GM19324 (cell line): ENCODE results near the gene FIGLA.

Source experiments
- ATAC-seq: cut with Tn5 transposase; IDR thresholded peaks from one replicate; pipeline ENCODE4 v1.9.1; 2021; ENCODE audit warnings: mild to moderate bottlenecking, moderate library complexity; ENCODE audit not compliant: unreplicated experiment, low FRiP score

The FIGLA gene, protein sequence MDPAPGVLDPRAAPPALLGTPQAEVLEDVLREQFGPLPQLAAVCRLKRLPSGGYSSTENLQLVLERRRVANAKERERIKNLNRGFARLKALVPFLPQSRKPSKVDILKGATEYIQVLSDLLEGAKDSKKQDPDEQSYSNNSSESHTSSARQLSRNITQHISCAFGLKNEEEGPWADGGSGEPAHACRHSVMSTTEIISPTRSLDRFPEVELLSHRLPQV

DNA sequence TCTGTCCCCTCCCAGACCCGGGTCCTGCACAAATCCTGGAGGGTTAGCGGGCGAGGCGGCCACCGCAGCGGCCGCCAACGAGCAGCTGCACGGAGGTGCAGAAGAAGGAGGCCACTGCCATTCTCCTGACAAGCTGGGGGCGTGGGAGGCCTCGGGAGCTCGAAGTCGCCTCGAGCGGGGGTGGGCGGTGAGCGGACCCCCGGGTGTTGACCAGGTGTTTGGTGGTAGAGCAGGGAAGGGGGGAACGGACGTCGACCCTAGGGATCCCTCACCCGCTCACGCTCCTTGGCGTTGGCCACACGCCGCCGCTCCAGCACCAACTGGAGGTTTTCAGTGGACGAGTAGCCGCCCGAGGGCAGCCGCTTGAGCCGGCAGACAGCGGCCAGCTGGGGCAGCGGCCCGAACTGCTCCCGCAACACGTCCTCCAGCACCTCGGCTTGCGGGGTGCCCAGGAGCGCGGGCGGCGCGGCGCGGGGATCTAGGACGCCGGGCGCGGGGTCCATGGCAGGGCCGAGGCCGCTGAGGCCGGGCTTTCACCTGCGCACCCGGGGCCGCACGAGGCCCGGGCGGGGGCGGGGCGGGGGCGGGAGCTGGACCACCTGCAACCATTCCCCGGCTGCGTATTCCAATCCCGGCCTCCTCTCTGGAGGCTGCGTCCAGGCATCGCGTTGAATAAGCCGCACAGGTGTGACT lies at the start of gene FIGLA:
FIGLA (minus strand) TSS at position 508 of the 693 bp plus-strand sequence; CDS start at position 503, 5 bp downstream.
- no peak for ATAC-seq

DNA sequence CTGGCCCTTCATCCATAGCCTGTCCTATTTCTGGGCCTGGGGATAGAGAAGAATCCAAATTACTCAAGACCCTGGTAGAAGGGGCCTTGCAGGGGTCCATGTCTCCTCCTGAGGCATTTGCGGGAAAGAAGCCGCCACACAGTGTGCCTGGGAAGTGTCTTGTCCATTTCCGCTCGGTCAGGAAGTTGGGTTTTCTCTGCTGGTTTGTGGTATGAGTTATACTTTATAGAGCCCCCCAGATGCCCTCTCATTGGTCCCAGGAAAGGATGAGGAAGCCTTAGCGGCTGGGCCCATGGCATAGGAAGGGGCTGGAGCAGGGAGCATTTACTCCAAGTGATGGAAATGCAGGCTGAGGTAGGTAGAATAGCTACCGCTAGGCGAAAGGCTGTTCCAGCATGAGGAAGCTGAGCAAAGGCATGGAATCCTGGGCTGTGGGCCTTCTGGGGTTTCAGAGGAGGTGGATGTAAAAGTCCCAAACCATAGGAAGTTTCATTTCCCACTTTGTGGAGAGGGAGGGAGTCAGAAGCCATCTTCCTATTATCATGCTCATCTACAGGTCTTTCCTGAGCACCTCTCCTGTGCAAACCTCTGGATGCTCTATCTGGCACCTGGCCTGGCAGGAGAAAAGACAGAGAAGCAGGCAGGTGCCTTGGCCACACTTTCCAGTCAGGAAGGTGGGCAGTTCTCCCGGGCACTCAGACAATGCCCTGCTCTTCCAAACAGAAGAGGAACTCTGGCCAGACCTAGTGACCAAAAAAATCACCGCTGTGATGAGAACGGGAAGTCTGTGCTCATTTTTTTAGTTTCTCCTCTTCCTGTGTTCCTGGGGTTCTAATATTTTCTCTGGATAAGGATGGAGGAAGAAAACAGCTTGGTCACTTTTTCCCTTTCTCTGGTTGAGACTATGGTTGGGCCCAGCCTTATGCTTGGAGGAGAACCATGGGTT lies 47.8 kb upstream of the FIGLA start:
- no peak for ATAC-seq

DNA sequence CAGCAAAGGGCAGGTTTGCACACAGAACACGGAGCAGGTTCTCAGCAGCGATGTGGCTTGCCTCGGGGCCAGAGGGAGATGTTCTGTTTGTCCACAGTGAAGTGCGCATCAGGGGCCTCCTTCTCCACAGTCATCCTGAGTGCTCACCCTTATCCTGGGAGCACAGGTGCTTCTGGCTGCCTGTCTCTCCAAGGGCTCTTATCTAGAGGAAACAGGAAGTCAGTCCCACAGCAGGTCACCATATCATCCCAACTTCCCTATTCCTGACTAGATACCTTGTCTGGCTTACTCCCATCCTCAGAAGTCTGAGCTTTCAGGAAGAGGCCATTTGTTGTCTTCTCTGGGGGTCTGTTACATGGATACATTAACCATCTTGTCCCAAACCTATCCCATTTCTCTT lies 45.2 kb upstream of the FIGLA start, which contains the start of gene CD207:
CD207 (minus strand) TSS at position 174 of the 400 bp plus-strand sequence; CDS start at position 134, 40 bp downstream.
- no peak for ATAC-seq

DNA sequence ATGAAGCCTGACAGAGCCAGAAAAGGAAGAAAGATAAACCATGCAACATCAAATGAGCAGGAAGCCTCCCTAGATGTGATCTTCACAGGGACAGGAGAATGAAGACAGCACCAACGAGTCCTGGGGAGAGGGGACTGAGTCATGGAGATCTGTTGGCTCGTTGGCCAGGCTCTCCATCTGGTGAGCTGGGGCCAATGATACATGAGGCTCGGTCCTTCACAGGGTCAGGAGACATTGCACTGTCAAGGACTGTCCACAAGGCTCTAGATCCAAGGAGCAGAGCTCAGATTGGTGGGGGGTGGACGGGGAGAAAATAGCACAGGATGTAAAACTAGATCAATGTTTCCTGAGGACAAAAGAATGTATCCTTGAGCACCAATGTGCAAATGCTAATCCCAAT lies 44.4 kb upstream of the FIGLA start:
- no peak for ATAC-seq

DNA sequence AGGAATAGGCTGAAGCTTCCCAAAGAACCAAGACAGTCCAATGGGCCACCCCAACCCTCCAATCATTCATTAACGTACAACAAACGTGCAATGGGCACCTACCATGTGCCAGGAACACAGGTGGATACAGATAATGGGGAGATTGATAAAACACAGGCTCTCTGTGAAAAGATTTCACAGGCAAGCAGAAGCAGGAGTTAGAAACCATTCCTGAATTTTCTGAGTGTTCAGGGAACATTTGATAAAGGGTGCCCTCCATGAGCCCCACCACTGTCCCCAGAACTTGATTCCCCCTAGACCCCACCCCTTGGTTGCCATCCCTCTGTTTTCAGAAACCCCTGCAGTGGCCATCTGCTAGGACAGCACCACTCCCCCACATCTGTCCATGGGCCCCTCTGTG lies 43.7 kb upstream of the FIGLA start:
- no peak for ATAC-seq

DNA sequence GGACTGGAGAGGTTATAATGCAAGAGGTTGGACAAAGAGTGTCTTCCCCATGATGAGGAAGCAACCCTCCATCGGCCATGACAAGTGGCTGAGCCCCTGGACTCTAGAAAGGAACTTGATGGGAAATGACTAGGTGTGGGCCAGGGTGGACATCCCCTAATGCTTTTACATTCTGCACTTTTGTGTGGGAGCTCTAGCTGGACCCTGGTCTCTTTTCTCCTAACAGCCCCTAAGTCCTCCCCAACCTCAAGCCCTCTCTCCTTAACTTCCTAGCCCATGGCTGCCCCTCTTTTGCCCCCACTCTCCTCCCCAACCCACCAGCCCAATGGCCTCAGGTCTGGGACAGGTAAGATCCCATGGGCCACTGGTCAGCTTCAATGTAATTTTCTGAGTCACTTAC lies 42.8 kb upstream of the FIGLA start:
- ATAC-seq = no peak

DNA sequence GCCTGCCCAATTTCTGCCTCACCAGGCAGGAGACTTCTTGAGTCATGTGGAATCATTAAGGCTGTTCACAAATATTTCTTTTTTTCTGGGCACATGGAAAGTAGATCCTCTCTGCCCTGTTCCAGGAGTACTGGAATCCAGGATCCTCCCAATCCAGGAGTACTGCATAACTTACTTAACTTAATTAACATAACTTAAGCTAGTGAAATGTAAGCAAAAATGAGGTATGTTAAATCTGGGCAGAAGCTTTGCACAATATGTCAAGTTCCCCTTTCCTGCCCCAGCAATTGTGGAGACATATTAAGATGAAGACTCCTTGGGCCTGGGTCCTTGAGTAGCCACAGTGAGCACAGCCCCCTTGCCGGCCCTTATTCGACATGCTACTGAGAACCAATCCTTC lies 41.9 kb upstream of the FIGLA start:
- no peak for ATAC-seq

DNA sequence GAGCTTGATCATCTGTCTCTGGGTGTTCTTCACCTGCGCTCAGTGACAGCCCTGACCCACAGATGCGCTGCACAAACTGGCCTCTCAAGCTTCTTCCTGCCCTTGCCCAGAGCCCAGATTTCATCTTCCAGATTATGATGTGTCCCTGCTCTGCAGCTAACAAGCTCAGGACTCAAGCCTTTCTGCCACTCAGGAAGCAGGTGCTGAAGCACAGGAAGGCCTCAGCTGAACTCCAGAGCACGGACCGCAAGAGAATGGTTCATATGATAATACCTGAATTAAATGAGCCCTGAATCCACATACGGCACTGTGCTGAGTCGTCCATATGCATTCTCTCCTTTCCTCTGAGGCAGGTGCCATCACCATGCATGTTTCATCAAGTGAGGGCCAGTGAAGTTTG lies 41.4 kb upstream of the FIGLA start:
- no peak for ATAC-seq

DNA sequence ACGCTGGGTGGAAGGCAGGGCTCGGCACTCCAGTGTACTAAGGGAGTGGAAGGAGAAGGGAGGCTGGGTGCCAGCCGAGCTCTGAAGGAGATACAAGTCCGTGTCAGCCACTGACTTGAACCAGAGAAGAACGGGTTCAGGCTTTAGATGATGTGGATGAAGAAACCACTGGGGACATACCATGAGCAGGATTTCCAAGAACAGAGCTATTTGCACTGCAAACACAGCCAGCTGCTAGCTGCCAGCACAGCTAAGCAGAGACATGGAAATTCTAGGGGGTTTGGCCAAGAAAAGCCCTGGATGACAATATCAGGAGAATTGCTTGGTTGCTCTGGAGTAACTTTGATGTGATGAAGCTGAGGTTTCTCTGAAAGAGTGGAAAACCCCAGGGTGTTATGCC lies 39.9 kb upstream of the FIGLA start:
- ATAC-seq = no peak

DNA sequence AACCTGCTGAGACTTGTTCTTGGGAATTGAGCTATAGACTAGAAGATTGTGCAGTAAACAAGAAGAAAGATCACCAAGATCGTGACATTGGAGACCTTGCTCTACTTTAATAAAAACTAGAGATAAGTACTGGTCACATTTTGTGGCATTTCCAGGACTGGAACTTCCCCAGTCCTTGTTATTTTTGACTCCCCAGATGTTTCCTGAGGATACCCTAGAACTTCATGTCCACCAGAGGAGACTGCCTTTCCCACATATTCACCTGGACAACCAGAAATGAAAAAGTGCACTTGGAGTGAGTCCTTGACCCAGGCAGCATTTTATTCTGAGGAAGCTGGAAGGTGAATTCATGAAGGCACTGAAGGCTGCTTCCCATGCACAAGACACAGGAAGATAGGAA lies 39.5 kb upstream of the FIGLA start:
- no peak for ATAC-seq

DNA sequence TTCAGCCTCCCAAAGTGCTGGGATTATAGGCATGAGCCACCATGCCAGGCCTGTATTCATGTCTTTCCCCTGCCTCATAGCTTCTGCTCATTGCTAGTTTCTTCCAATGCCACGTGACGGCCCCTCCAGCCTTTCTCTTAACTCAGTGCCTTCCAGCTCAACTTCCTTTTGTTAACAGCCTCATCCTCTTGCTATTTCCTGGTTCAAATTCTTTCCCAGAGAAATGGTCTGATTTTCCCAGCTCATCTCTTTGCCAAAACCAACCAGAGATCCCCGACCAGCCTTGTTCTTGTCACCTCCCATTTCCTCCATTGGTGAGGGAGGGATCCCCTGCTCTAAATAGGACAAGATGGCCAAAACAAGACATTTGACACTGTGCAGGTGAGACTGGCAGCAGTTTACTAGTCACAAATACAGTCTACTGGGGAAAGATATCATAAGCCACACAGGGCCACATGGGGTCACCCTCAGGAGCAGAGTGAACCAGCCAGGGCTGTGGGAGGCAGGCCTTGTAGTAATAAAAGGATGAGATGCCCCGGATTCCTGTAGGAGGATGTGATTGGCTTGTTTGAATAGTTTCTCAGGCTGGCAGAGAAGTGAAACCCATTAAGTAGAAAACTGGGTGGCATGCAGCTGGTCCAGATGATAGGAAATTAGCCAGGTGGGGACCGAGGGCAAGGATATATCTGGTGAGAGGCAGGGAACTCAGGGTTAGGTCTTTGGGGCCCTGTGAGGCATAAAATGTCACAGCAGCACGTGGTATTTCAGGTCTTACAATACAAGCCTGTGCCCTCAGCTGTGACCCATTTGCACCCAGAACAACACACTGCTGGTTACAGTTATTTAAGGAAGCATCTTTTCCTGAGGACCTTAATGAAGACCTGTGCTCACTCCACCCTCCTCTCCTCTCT lies 38.7 kb upstream of the FIGLA start:
- no peak for ATAC-seq

DNA sequence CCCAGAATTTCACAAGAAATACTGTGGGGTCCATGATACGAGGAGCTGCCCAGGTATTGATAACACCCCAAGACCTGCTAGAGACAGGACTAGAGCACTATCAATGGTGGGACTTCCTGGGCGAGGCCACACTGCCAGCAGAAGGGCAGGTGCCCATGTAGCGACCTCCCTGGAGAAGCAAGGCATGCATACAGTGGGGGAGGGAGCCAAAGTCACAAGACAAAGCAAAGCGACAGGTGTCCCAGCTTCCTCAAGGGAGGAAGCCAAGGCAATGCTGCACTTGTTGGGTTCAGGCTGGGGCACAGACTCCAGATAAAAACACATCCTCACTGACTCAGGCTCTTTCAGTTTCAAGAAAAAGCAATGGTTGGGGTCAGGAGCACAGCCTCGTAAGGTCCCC lies 37.7 kb upstream of the FIGLA start:
- ATAC-seq = no peak

DNA sequence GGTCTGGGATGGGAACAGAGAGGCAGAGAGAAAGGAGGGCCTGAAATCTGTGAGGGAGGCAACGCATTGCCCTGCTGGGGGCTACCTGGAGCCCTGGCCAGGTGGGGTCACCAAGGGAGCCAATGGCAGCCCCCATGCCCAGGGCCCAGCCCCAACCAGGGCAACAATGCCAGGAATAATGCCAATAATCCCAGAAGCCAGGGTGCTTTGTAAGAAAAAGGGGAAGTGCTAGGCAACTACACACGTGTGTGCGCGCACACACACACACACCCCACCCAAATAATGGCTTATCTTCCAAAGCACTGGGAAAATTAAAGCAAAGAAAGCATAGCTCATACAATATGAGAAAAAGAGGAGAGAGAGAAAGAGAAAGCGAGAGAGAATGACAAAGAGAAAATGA lies 36.9 kb upstream of the FIGLA start:
- no peak for ATAC-seq

DNA sequence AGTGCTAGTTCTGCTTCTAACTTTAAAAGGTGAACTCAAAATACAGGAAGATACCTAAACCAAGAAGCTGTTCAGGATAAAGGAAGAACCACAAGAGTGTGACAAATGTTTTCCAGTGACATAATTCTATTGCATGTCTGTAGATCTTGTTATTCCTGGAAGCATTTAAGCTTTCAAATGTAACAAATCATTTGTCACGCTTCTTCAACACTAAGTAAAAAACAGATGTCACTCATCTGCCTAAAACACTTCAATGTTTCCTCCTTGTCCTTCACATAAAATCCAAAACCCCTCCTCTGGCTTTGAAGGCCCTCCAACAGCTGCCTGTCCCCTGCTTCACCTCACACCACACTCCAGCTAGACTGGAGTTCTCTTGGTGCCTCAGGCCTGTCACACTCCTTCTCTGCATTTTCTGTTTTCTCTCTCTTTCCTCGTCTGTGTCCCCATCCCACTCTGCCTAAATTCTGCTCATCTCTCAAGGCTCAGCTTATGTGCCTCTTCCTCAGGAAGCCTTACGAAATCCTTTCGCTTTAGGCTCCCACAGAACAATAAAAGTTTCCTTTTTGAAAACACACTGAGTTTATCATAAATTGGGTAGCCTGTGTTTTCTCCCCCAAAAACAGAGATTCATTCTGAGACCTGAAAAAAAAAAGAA lies 36.4 kb upstream of the FIGLA start:
- no peak for ATAC-seq

DNA sequence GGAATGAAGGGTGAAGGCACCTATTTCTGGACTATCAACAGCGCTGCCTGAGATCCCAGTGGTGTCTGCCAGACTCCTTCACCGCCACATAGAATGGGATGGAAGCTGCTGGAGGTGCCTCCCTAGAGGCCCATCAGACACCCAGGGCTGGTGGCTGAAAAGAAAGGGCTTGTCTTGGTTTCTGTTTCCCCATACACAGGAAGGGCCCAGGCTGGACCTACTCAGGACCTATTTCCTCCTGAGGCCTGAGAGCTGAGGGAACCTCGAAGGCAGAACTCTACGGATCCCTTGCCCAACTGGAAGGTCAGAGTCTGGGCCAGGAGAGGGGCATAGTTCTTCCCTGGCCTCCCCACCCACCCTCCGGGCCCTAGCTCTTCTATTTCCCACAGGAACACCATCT lies 32.8 kb upstream of the FIGLA start:
- no peak for ATAC-seq

DNA sequence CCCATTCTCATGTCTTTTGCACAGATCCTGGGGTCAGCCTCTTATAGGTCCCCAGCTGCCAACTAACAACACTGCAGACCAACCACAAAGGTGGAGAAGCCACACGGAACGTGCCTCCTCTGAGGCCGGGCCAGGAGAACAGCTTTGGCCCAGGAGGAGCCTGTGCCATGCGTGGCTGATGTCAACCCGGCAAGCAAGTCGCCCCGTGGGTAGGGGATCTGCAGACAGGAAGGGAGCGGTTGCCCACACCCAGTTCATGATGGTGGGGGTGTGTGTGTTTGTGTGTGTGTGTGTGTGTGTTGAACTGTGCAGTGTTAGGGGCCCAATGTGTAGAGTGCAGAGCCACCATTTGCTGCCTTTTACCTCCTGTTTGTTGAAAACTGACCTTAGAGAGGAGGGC lies 32.4 kb upstream of the FIGLA start:
- ATAC-seq = no peak

DNA sequence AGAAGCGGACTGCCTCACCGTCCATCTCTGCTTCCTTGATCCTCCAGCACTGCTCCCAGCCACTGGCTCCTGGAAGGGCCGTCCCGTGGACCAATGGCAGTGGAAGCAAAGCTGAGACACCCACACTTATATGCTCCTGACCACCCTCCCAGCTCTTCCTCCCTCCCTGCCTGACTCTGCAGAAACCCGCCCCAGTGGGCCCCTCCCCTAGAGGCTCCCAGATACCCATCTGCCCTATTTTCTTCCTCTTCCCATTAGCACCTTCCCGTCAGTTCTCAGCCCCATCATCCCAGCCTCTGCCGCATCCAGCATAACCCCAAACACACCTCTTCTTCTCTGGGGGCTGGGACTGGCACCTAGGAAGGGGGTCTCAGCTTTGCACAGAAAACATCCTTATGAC lies 30.1 kb upstream of the FIGLA start, which contains the start of gene CLEC4F:
CLEC4F (minus strand) TSS at position 101 of the 400 bp plus-strand sequence; CDS start at position 25, 76 bp downstream.
- no peak for ATAC-seq

DNA sequence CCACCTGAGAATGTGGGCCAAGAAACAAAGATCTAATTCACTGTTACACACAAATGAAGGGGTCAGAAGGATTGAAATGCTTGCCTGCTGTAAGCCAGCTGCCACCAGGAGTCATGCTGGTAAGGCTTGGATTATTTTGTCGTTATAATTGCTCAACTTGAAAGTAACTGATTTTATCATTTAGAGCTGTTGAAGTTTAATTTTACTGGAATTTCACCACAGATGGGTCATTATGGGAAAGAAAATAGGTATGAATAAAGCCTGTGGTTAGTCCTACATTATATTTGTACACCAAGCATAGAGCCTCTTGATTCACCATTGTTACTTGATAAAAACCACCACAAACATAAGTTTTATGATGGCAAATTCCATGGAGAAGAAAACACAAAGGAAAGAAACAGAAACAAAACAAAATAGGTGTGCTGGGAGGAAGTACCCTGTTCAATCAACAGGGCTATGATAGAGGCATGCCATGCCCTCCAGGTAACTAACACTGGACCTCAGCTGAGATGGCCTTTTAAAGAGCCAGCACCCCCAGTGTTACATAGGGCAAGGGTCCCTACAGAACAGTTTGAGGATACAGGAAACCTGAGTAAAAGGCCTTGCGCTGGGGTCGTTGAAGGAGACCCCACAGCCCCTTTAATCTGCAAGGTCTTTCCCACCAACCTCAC lies 27.0 kb upstream of the FIGLA start:
- ATAC-seq = no peak

DNA sequence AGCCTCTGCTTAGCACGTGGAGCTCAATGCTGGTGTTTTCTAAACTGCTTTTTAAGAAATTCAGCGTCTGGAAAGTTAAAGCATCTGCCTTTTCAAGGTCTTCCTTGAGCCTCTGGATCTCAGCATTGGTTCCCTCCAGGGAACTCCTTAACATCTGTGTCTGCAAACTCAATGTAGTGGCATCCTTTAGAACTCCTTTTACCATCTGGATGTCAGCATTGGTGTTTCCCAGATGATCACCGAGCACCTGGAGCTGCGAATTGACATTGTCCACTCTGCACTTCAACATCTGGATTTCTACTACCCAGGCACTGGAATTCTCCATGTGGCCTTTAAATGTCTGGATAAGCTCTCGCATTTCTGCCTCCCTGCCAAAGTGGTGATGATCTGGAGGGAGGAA lies 26.3 kb upstream of the FIGLA start:
- ATAC-seq = no peak
